GM12878 (cell line): ENCODE data around the gene KIRREL3. TPM values are rescaled to one million over a fixed set of nuclear protein-coding genes. Genes with fewer than 3 reads are reported as not detected.

Source experiments
- ATAC-seq: fragments of 200-7000 bp; cut with Tn5 transposase; 3 replicates; pipeline ENCODE4 v1.9.1; 2020; ENCODE audit warnings: mild to moderate bottlenecking, moderate library complexity
- BruUV-seq: library from RNA; stranded (reverse); fragments of 400-500 nt; replicated peaks from 2 replicates; lab custom pipeline; 2021; lab: Mats Ljungman, UMichigan
- CTCF ChIA-PET: fragments of 300-600 bp; sonication (Branson Sonifier 250); formaldehyde crosslinking; extraction: SDS; loops from one replicate; lab custom pipeline; 2021; ENCODE audit warnings: inconsistent platforms; lab: Yijun Ruan, JAX
- POLR2A ChIA-PET: fragments of 350-600 bp; formaldehyde crosslinking; extraction: SDS; loops from one replicate; lab custom pipeline; 2021; ENCODE audit warnings: inconsistent platforms; lab: Charles Lee
- RAD21 ChIA-PET: fragments of 300-600 bp; sonication (Branson Sonifier 250); formaldehyde crosslinking; loops from one replicate; lab custom pipeline; 2023; ENCODE audit warnings: antibody characterized with exemption; ENCODE audit not compliant: unreplicated experiment; lab: Charles Lee
- SMC1A ChIA-PET: fragments of 300-600 bp; sonication (Branson Sonifier 250); formaldehyde crosslinking; loops from one replicate; lab custom pipeline; 2023; ENCODE audit not compliant: unreplicated experiment, uncharacterized antibody; lab: Charles Lee
- DNase-seq: peaks from one replicate; pipeline ENCODE4 v3.0.0-alpha.2; 2011; ENCODE audit warnings: low read depth, low spot score
- FAIRE-seq: peaks from 3 replicates; lab custom pipeline; 2011; peaks lifted over from hg19 to GRCh38; lab: Jason Lieb, UNC
- H2AFZ ChIP-seq: 2 replicates; pipeline ENCODE4 v1.6.0; 2011; ENCODE audit warnings: low read depth, low read length, control low read depth; ENCODE audit not compliant: control insufficient read depth
- H3K27ac ChIP-seq: 2 replicates; pipeline ENCODE4 v1.5.1; 2011; ENCODE audit warnings: control low read depth; ENCODE audit not compliant: control insufficient read depth, insufficient read depth
- H3K27me3 ChIP-seq, 2 experiments: replicated peaks in 1 of 2; 2 replicates each; pipeline versions ENCODE4 v1.6.0 to v1.6.1; 2011; ENCODE audit warnings: low read length in 1 of 2; ENCODE audit not compliant: control insufficient read depth in 2 of 2, insufficient read depth in 2 of 2
- H3K36me3 ChIP-seq, 2 experiments: 2 replicates each; pipeline ENCODE4 v1.5.1; 2011; ENCODE audit warnings: low read length in 1 of 2; ENCODE audit not compliant: control insufficient read depth in 2 of 2, insufficient read depth in 2 of 2
- H3K4me1 ChIP-seq: 2 replicates; pipeline ENCODE4 v1.6.1; 2011; ENCODE audit warnings: mild to moderate bottlenecking, low read length, moderate library complexity, mixed read lengths; ENCODE audit not compliant: control insufficient read depth, insufficient read depth
- H3K4me2 ChIP-seq: 2 replicates; pipeline ENCODE4 v1.6.0; 2011; ENCODE audit warnings: control low read depth; ENCODE audit not compliant: control insufficient read depth, insufficient read depth
- H3K4me3 ChIP-seq: fragments of 200-600 bp; sonication (generic); 2 replicates; pipeline ENCODE4 v1.5.1; 2016
- H3K79me2 ChIP-seq: 2 replicates; pipeline ENCODE4 v1.6.0; 2011; ENCODE audit warnings: low read length; ENCODE audit not compliant: control insufficient read depth, insufficient read depth
- H3K9ac ChIP-seq: 2 replicates; pipeline ENCODE4 v1.8.0; 2011; ENCODE audit warnings: low read length, control low read depth, mixed read lengths; ENCODE audit not compliant: control insufficient read depth, insufficient read depth
- H3K9me3 ChIP-seq: replicated peaks from 3 replicates; pipeline ENCODE4 v1.5.1; 2011; ENCODE audit warnings: mild to moderate bottlenecking, low read length; ENCODE audit not compliant: control insufficient read depth, insufficient read depth
- H4K20me1 ChIP-seq: 2 replicates; pipeline ENCODE4 v1.6.0; 2011; ENCODE audit not compliant: control insufficient read depth, insufficient read depth
- BCL11A ChIP-seq: IDR thresholded peaks from 2 replicates; pipeline ENCODE4 v1.6.1; 2011; ENCODE audit warnings: low read depth, low read length
- CBX3 ChIP-seq: fragments of 200-600 bp; sonication (generic); IDR thresholded peaks from 2 replicates; pipeline ENCODE4 v1.6.1; 2016; ENCODE audit warnings: low read depth, borderline replicate concordance
- CHD4 ChIP-seq: fragments of 200-600 bp; sonication (generic); IDR thresholded peaks from 2 replicates; pipeline ENCODE4 v1.6.1; 2016; ENCODE audit warnings: mild to moderate bottlenecking
- EP300 ChIP-seq, 2 experiments: fragments of 150-350 bp in 1 of 2; IDR thresholded peaks; 2 replicates each; pipeline ENCODE4 v1.6.1; 2011 to 2012; ENCODE audit warnings: low read depth in 2 of 2, low read length in 2 of 2, borderline replicate concordance in 1 of 2, improper control_type of control experiment in 1 of 2, inconsistent platforms in 1 of 2; ENCODE audit not compliant: control insufficient read depth in 1 of 2
- HDAC2 ChIP-seq: fragments of 200-600 bp; sonication (generic); IDR thresholded peaks from 2 replicates; pipeline ENCODE4 v1.6.1; 2017
- RCOR1 ChIP-seq: conservative IDR thresholded peaks from 2 replicates; pipeline ENCODE4 v1.6.1; 2012; ENCODE audit warnings: low read depth, low read length, improper control_type of control experiment
- SRF ChIP-seq, 2 experiments: IDR thresholded peaks; 2 replicates each; pipeline ENCODE4 v1.6.1; 2011; ENCODE audit warnings: low read depth in 2 of 2, low read length in 2 of 2, mild to moderate bottlenecking in 1 of 2, moderate library complexity in 1 of 2
- ZNF592 ChIP-seq: fragments of 450-650 bp; IDR thresholded peaks from 2 replicates; pipeline ENCODE4 v1.6.1; 2017; ENCODE audit warnings: mild to moderate bottlenecking, moderate library complexity
- ZNF687 ChIP-seq: fragments of 450-650 bp; IDR thresholded peaks from 2 replicates; pipeline ENCODE4 v1.6.1; 2017; ENCODE audit warnings: mild to moderate bottlenecking, moderate library complexity
- WGBS: methylation state at CpG from one replicate; pipeline ENCODE4 v1.1.6; 2016; ENCODE audit warnings: low lambda C conversion rate; ENCODE audit not compliant: insufficient replicate concordance, insufficient coverage; ENCODE audit errors: missing lambda C conversion rate; 5-methylcytosine and 5-hydroxymethylcytosine counted together
- in situ Hi-C: fragments of 300-500 bp; cut with MboI; formaldehyde crosslinking; loops from 9 replicates; pipeline ENCODE4 v1.14.3; 2018; ENCODE audit warnings: mixed read lengths
- intact Hi-C: fragments of 100-400 bp; cut with micrococcal nuclease; formaldehyde crosslinking; loops from one replicate; pipeline ENCODE4 v1.14.2; 2022; ENCODE audit not compliant: unreplicated experiment
- polyA plus RNA-seq, 11 experiments: library from polyadenylated mRNA; depleted of rRNA in 4 of 11; unstranded in 6 of 11; stranded (reverse) in 5 of 11; fragments of >200 nt; fragmentation: Nextera tagmentation in 4 of 11; fragmentation: Illumina TruSeq in 1 of 11; extraction: Ambion mirVana in 4 of 11; extraction: Trizol in 1 of 11; gene quantifications; 1 replicate in 1 of 11; 2 replicates in 10 of 11; pipeline versions ENCODE4 v1.2.1 to v1.2.3, GENCODE V29; 2011 to 2016; ENCODE audit warnings: inconsistent platforms in 2 of 11, missing spikeins in 2 of 11, low read depth in 1 of 11
- total RNA-seq, 4 experiments: library from RNA; depleted of rRNA in 3 of 4; stranded (reverse); fragments of >200 nt in 3 of 4; fragmentation: Illumina TruSeq in 1 of 4; extraction: Trizol in 1 of 4; gene quantifications; 2 replicates each; pipeline versions ENCODE4 v1.2.1 to v1.2.3, GENCODE V29; 2013 to 2021

KIRREL3 gene
- total and polyA plus RNA-seq, 10 of the 15 experiments (the other 5 are each of a cell fraction or from before 2014, with no cell fraction given) = under 0.01 TPM; not detected in 9

GRCh38 chr11:126978911-126979310, 21.7 kb downstream of the KIRREL3 start:
- ChIA-PET RAD21 (no interaction called here), POLR2A (no interaction called here), SMC1A (interaction anchor here (0.6 to 1.2 kb wide), 3 partner anchors 9 to 827 kb away, joined by 3 to 4 read pairs (median 3); no protein-coding TSS in a partner anchor), CTCF (interaction anchor here (1.1 kb wide), 1 partner anchor 494 kb away, joined by 3 read pairs; no protein-coding TSS in a partner anchor)
- H3K9me3 ChIP-seq = no peaks in the 10 kb centered on the region
- H3K4me3 ChIP-seq = no peak overlapping the region
- no TSS peak for BruUV-seq
- H3K79me2 ChIP-seq = no peaks in the 10 kb centered on the region
- intact Hi-C loops = no loop called here
- DNase-seq = no peak
- no peak for ATAC-seq
- H4K20me1 ChIP-seq = no peaks in the 10 kb centered on the region
- TF ChIP-seq SRF (IDR thresholded peaks at IDR 0.05; ENCODE audit: low read depth in 2 of 2, low read length in 2 of 2) = no peak
- H3K27ac ChIP-seq = no peak overlapping the region
- 45% methylated on average over 5 of the region's 5 CpGs for WGBS
- no peak overlapping the region for H3K9ac ChIP-seq
- H3K4me2 ChIP-seq = no peak overlapping the region
- peaks cover 1 to 2% of the 10 kb centered on the region in 2 experiments; a peak in 2 of 4 replicates for H3K27me3 ChIP-seq
- H3K4me1 ChIP-seq = no peaks in the 10 kb centered on the region
- no peaks in the 10 kb centered on the region for H3K36me3 ChIP-seq
- H2AFZ ChIP-seq = no peak overlapping the region
- in situ Hi-C loops = no loop called here
- no peak for FAIRE-seq

GRCh38 chr11:126978165-126978564, 22.4 kb downstream of the KIRREL3 start:
- Histone ChIP-seq H3K9ac (no peak overlapping the region), H2AFZ (no peak overlapping the region), H3K4me3 (no peak overlapping the region), H3K36me3 (no peaks in the 10 kb centered on the region), H3K27ac (no peak overlapping the region), H4K20me1 (no peaks in the 10 kb centered on the region), H3K79me2 (no peaks in the 10 kb centered on the region), H3K27me3 (peaks cover 1 to 2% of the 10 kb centered on the region in 2 experiments; a peak in 2 of 4 replicates), H3K4me2 (no peak overlapping the region), H3K4me1 (no peaks in the 10 kb centered on the region), H3K9me3 (no peaks in the 10 kb centered on the region)
- FAIRE-seq = no peak
- RAD21 ChIA-PET = no interaction called here
- POLR2A ChIA-PET = no interaction called here
- 27% methylated on average over 3 of the region's 3 CpGs for WGBS
- no peak for ATAC-seq
- CTCF ChIA-PET = no interaction called here
- SMC1A ChIA-PET = no interaction called here
- BruUV-seq = no TSS peak
- no peak for DNase-seq
- intact Hi-C loops = no loop called here
- in situ Hi-C loops = no loop called here
- TF ChIP-seq BCL11A (no peak), RCOR1 (no peak), EP300 (IDR thresholded peaks at IDR 0.05; ENCODE audit: borderline replicate concordance in 1 of 2, control insufficient read depth in 1 of 2, low read depth in 2 of 2, low read length in 2 of 2) (no peak), CHD4 (no peak), ZNF592 (no peak), HDAC2 (no peak), ZNF687 (no peak), CBX3 (no peak)
